Panc1 (cell line): ENCODE data around the gene ZNF497.

Source experiments
- POLR2AphosphoS5 ChIP-seq: IDR thresholded peaks from 2 replicates; pipeline ENCODE4 v1.6.1; 2012; ENCODE audit warnings: mild to moderate bottlenecking, low read depth, low read length, moderate library complexity
- SIN3A ChIP-seq: IDR thresholded peaks from 2 replicates; pipeline ENCODE4 v1.6.1; 2012; ENCODE audit warnings: low read depth, mild to moderate bottlenecking, low read length, moderate library complexity, borderline replicate concordance; ENCODE audit not compliant: insufficient read depth
- TCF7L2 ChIP-seq: IDR thresholded peaks from 2 replicates; pipeline ENCODE4 v1.6.1; 2011; ENCODE audit warnings: mild to moderate bottlenecking, low read depth, low read length, inconsistent platforms
- TF ChIP-seq, protein P1 (sequence below): fragments of 450-650 bp; IDR thresholded peaks from 2 replicates; pipeline ENCODE4 v1.5.1; 2017; ENCODE audit warnings: mild to moderate bottlenecking
- TF ChIP-seq, protein P2 (sequence below), 2 experiments: IDR thresholded peaks; 2 replicates each; pipeline ENCODE4 v1.6.1; 2011 to 2012; ENCODE audit warnings: low read depth in 2 of 2, control low read depth in 1 of 2, low read length in 1 of 2, mild to moderate bottlenecking in 1 of 2, moderate library complexity in 1 of 2; ENCODE audit not compliant: insufficient read depth in 1 of 2

DNA sequence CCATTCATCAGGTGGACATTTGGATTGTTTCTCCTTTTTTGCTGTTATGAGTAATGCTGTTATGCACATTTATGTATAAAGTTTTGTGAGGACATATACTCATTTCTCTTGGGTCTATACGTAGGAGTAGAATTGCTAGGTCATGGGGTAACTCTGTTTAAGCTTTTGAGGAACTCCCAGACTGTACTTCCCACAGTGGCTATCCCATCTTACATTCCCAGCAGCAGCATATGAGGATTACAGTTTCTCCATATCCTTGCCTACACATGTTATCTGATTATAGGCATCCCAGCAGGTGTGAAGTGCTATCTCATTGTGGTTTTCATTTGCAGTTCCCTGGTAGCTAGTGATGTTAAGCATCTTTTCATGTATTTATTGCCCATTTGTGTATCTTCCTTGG is 29.9 kb downstream of the ZNF497 start:
- TF ChIP-seq, protein P1, sequence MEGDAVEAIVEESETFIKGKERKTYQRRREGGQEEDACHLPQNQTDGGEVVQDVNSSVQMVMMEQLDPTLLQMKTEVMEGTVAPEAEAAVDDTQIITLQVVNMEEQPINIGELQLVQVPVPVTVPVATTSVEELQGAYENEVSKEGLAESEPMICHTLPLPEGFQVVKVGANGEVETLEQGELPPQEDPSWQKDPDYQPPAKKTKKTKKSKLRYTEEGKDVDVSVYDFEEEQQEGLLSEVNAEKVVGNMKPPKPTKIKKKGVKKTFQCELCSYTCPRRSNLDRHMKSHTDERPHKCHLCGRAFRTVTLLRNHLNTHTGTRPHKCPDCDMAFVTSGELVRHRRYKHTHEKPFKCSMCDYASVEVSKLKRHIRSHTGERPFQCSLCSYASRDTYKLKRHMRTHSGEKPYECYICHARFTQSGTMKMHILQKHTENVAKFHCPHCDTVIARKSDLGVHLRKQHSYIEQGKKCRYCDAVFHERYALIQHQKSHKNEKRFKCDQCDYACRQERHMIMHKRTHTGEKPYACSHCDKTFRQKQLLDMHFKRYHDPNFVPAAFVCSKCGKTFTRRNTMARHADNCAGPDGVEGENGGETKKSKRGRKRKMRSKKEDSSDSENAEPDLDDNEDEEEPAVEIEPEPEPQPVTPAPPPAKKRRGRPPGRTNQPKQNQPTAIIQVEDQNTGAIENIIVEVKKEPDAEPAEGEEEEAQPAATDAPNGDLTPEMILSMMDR = no peak
- no peak for TF ChIP-seq POLR2AphosphoS5
- TF ChIP-seq, protein P2, sequence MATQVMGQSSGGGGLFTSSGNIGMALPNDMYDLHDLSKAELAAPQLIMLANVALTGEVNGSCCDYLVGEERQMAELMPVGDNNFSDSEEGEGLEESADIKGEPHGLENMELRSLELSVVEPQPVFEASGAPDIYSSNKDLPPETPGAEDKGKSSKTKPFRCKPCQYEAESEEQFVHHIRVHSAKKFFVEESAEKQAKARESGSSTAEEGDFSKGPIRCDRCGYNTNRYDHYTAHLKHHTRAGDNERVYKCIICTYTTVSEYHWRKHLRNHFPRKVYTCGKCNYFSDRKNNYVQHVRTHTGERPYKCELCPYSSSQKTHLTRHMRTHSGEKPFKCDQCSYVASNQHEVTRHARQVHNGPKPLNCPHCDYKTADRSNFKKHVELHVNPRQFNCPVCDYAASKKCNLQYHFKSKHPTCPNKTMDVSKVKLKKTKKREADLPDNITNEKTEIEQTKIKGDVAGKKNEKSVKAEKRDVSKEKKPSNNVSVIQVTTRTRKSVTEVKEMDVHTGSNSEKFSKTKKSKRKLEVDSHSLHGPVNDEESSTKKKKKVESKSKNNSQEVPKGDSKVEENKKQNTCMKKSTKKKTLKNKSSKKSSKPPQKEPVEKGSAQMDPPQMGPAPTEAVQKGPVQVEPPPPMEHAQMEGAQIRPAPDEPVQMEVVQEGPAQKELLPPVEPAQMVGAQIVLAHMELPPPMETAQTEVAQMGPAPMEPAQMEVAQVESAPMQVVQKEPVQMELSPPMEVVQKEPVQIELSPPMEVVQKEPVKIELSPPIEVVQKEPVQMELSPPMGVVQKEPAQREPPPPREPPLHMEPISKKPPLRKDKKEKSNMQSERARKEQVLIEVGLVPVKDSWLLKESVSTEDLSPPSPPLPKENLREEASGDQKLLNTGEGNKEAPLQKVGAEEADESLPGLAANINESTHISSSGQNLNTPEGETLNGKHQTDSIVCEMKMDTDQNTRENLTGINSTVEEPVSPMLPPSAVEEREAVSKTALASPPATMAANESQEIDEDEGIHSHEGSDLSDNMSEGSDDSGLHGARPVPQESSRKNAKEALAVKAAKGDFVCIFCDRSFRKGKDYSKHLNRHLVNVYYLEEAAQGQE (IDR thresholded peaks at IDR 0.05; ENCODE audit: insufficient read depth in 1 of 2, low read depth in 2 of 2, low read length in 1 of 2) = no peak
- no peak for TF ChIP-seq SIN3A
- no peak for TF ChIP-seq TCF7L2
